ENCODE data around the gene SH3RF1.

GRCh38 chr4:169128902-169129301 is 141.9 kb downstream of the SH3RF1 start:
- TF ChIP-seq E2F4 (CRISPR knock-in tag; IDR thresholded peaks at IDR 0.05; ENCODE audit: borderline replicate concordance, low read depth) = no peak
- no peak for TF ChIP-seq ATF3 (CRISPR knock-in tag; conservative IDR thresholded peaks at IDR 0.05)
